ENCODE data around the gene PTGER4. TPM values are rescaled to one million over a fixed set of nuclear protein-coding genes. Genes with fewer than 3 reads are reported as not detected.
"Not testable (repeated sequence)": the region's sequence is repeated elsewhere in the genome, so short reads cannot be mapped to it uniquely, and the experiment has no call there.

PTGER4 gene
- total RNA-seq, 1 donor from 2014 or later: not detected

DNA sequence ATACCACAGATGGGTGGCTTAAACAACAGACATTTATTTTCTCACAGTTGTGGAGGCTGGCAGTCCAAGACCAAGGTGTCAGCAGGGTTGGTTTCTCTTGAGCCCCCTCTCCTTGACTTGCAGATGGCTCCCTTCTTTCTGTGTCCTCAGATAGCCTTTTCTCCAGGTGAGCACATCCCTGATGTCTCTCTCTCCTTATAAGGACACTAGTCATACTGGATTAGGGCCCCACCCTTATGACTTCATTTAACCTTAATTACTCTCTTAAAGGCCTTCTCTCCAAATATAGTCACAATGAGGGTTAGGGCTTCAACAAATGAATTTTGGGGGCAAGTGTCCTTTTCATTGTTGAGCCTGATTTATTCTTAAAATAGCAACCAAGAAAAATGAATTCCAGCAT lies 14.7 kb downstream of the PTGER4 start:
- Mint-ChIP-seq H3K9me3 (peaks cover 3% of the 10 kb centered on the region), H3K27ac (ENCODE audit: unreplicated experiment) (no peak overlapping the region), H3K4me3 (no peak overlapping the region), H3K27me3 (ENCODE audit: low read depth) (no peaks in the 10 kb centered on the region), H3K4me1 (no peaks in the 10 kb centered on the region), H3K36me3 (ENCODE audit: low read depth) (peaks cover 4% of the 10 kb centered on the region)
- TF ChIP-seq, protein P1, sequence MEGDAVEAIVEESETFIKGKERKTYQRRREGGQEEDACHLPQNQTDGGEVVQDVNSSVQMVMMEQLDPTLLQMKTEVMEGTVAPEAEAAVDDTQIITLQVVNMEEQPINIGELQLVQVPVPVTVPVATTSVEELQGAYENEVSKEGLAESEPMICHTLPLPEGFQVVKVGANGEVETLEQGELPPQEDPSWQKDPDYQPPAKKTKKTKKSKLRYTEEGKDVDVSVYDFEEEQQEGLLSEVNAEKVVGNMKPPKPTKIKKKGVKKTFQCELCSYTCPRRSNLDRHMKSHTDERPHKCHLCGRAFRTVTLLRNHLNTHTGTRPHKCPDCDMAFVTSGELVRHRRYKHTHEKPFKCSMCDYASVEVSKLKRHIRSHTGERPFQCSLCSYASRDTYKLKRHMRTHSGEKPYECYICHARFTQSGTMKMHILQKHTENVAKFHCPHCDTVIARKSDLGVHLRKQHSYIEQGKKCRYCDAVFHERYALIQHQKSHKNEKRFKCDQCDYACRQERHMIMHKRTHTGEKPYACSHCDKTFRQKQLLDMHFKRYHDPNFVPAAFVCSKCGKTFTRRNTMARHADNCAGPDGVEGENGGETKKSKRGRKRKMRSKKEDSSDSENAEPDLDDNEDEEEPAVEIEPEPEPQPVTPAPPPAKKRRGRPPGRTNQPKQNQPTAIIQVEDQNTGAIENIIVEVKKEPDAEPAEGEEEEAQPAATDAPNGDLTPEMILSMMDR (conservative IDR thresholded peaks at IDR 0.05): no peak
- DNase-seq (ENCODE audit: low read depth, low spot score): no peak

DNA sequence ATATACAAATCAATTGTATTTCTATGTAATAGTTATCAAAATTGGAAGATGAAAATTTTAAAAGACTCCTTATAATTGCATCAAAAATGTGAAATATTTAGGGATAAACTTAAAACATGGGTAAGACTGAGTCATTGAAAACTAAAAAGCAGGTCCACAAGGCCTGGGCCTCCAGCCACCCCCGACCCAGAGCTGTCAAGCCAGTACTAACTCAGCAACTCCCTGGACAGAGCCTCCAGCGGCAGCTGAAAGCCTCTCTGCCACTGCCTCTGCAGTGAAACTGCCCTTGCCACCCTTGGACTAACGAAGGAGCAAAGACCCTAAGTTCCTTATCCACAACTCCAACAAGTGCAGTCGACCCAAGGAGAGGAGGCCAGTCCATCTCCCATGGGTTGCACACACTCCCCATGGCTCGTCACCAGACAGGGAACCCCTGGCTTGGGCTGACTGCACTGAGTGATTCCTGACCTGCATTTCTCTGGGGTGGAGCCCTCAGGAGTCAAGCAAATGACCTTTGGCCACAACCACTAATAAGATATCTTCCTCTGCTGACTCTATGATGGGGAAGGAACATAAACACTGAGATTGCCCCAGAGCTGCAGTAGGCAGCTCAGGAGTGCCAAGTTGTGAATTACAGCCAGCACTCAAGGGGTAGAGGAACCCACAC lies 20.5 kb downstream of the PTGER4 start:
- no peak overlapping the region for H3K4me3 Mint-ChIP-seq
- peaks cover 35% of the 10 kb centered on the region for H3K9me3 Mint-ChIP-seq

DNA sequence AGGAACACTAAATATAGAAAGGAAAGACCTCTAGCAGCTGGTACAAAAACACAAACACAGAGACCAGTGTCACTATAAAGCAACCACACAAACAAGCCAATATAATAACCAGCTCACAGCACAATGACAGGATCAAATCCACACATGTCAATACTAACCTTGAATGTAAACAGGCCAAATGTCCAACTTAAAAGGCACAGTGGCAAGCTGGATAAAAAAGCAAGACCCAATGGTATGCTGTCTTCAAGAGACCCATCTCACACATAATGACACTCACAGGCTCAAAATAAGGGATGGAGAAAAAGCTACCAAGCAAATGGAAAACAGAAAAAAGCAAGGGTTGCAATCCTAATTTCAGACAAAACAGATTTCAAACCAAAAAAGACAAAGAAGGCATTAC lies 22.3 kb downstream of the PTGER4 start:
- not testable (repeated sequence) for DNase-seq (ENCODE audit: low read depth, low spot score); H3K27me3 Mint-ChIP-seq (ENCODE audit: low read depth); H3K27ac Mint-ChIP-seq (ENCODE audit: unreplicated experiment); H3K4me1 Mint-ChIP-seq; H3K4me3 Mint-ChIP-seq
- Mint-ChIP-seq H3K9me3 (peaks cover 40% of the 10 kb centered on the region), H3K36me3 (ENCODE audit: low read depth) (peaks cover 51% of the 10 kb centered on the region)

More for the DNA sequence above, 20.5 kb downstream of the PTGER4 start:
- Mint-ChIP-seq H3K4me1 (no peaks in the 10 kb centered on the region), H3K27me3 (ENCODE audit: low read depth) (no peaks in the 10 kb centered on the region), H3K36me3 (ENCODE audit: low read depth) (peaks cover 44% of the 10 kb centered on the region), H3K27ac (ENCODE audit: unreplicated experiment) (no peak overlapping the region)
- TF ChIP-seq, protein P1 (conservative IDR thresholded peaks at IDR 0.05): no peak
- no peak for DNase-seq (ENCODE audit: low read depth, low spot score)

DNA sequence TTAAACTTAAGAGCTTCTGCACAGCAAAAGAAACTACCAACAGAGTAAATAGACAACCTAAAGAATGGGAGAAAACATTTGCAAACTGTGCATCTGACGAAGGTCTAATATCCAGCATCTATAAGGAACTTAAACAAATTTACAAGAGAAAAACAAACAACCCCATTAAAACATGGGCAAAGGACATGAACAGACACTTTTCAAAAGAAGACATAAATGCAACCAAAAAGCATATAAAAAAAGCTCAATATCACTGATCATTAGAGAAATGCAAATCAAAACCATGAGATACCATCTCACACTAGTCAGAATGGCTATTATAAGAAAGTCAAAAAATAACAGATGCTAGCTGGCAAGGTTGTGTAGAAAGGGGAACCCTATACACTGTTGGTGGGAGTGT lies 25.8 kb downstream of the PTGER4 start:
- peaks cover 42% of the 10 kb centered on the region for H3K9me3 Mint-ChIP-seq
- not testable (repeated sequence) for H3K27me3 Mint-ChIP-seq (ENCODE audit: low read depth); H3K27ac Mint-ChIP-seq (ENCODE audit: unreplicated experiment); H3K4me3 Mint-ChIP-seq; DNase-seq (ENCODE audit: low read depth, low spot score); H3K4me1 Mint-ChIP-seq
- peaks cover 73% of the 10 kb centered on the region for H3K36me3 Mint-ChIP-seq (ENCODE audit: low read depth)

DNA sequence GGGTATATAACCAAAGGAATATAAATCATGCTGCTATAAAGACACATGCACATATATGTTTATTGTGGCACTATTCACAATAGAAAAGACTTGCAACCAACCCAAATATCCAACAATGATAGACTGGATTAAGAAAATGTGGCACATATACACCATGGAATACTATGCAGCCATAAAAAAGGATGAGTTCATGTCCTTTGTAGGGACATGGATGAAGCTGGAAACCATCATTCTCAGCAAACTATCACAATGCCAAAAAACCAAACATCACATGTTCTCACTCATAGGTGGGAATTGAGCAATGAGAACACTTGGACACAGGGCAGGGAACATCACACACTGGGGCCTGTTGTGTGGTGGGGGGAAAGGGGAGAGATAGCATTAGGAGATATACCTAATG lies 30.9 kb downstream of the PTGER4 start:
- DNase-seq (ENCODE audit: low read depth, low spot score); H3K27ac Mint-ChIP-seq (ENCODE audit: unreplicated experiment); H3K27me3 Mint-ChIP-seq (ENCODE audit: low read depth); H3K4me1 Mint-ChIP-seq; H3K9me3 Mint-ChIP-seq; H3K4me3 Mint-ChIP-seq: not testable (repeated sequence)
- peaks cover 37% of the 10 kb centered on the region for H3K36me3 Mint-ChIP-seq (ENCODE audit: low read depth)

DNA sequence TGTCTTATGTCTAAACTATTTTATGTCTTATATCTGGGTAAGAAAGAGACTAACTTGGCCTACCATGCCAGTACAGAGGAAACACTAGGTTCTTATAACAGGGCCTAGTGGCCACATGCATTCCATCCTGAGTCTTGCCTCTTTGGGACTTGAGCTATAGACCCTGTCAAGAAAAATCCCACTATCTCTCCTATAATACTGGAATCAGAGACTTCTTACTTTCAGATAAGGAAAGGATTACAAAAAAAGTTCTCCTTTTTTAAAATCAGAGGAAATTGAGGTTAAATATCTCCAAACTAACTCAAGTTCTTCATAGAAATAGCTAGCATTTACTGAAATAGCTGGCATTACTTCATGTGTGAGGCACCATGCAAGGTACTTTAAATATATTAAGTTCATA lies 34.3 kb downstream of the PTGER4 start:
- Mint-ChIP-seq H3K27ac (ENCODE audit: unreplicated experiment) (no peak overlapping the region), H3K36me3 (ENCODE audit: low read depth) (peaks cover 28% of the 10 kb centered on the region), H3K9me3 (no peaks in the 10 kb centered on the region), H3K4me3 (no peak overlapping the region), H3K4me1 (no peaks in the 10 kb centered on the region), H3K27me3 (ENCODE audit: low read depth) (no peaks in the 10 kb centered on the region)
- TF ChIP-seq, protein P1 (conservative IDR thresholded peaks at IDR 0.05): no peak
- no peak for DNase-seq (ENCODE audit: low read depth, low spot score)

DNA sequence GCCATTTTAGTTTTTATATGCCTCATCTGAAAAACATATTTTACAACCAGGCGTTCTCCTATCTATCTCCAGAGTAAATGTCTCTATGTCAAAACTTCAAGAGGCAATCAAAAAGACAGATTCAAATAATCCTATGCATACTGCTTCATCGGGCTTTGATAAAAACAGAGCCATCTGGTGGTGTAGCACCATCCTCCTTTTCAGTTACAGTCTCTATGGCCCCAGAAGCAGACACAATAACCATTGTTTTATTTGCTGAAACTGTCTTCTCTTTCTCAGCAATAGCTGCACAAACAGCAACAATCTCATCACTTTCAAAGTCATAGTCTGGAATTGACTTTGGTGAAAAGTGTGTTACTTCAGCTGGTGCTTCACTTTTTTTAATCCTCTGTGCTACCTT lies 36.3 kb downstream of the PTGER4 start:
- no peak for DNase-seq (ENCODE audit: low read depth, low spot score)
- Mint-ChIP-seq H3K27ac (ENCODE audit: unreplicated experiment) (no peak overlapping the region), H3K4me3 (no peak overlapping the region), H3K9me3 (peaks cover under 1% of the 10 kb centered on the region), H3K27me3 (ENCODE audit: low read depth) (no peaks in the 10 kb centered on the region), H3K4me1 (no peaks in the 10 kb centered on the region), H3K36me3 (ENCODE audit: low read depth) (peaks cover 30% of the 10 kb centered on the region)
- TF ChIP-seq, protein P1 (conservative IDR thresholded peaks at IDR 0.05): no peak
